Measurements from ENCODE around the gene EDIL3.
A peak's percentile ranks its signal among the peaks of the same experiment; 100 is the strongest.

Gene EDIL3

DNA sequence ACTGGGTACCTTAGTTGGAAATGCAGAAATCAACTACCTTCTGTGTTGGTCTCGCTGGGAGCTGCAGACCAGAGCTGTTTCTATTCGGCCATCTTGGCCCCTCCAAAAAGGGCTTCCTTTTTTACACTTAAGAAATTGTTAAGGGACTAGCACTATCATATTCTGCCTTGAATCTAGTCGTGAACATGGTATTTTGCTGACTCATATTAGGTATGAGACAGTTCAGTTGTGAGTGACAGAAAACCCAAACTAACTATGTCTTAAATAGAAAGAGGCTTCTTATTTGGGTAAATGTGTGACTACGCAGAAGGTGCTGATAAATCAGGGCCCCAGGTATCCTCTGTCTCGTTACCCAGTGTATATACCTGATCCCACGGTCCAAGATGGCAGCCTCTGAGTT, 298.2 kb downstream of the EDIL3 start:
- Histone ChIP-seq H3K36me3 (ENCODE audit: insufficient read depth, low read length) (no peaks in the 10 kb centered on the region), H3K9ac (ENCODE audit: low read depth, low read length) (no peak overlapping the region), H3K9me3 (replicated peaks; ENCODE audit: low read length) (no peaks in the 10 kb centered on the region), H3K4me1 (ENCODE audit: control insufficient read depth, insufficient read depth, low read length) (no peaks in the 10 kb centered on the region), H3K27me3 (ENCODE audit: control insufficient read depth, insufficient read depth, low read length) (no peaks in the 10 kb centered on the region), H3K4me3 (ENCODE audit: low read length) (no peak overlapping the region), H3K4me2 (ENCODE audit: low read length) (no peak overlapping the region)

DNA sequence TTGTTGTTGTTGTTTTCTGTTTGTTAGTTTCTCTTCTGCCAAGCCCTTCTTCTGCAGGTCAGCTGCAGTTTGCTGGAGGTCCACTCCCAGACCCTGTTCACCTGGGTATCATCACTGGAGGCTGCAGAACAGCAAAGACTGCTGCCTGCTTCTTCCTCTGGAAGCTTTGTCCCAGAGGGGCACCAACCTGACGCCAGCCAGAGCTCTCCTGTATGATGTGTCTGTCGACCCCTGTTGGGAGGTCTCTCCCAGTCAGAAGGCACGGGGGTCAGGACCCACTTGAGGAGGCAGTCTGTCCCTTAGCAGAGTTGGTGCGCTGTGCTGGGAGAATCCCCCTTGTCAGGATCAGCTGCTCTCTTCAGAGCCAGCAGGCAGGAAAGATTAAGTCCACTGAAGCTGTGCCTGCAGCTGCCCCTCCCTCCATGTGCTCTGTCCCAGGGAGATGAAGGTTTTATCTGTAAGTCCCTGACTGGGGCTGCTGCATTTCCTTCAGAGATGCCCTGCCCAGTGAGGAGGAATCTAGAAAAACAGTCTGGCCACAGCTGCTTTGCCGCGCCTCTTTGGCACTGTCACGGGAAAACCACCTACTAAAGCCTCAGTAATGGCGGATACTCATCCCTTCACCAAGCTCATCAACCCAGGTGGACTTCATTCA, 299.2 kb downstream of the EDIL3 start:
- no peak overlapping the region for H3K4me3 ChIP-seq (ENCODE audit: low read length)
- no peaks in the 10 kb centered on the region for H3K4me1 ChIP-seq (ENCODE audit: control insufficient read depth, insufficient read depth, low read length)
- no peak overlapping the region for H3K4me2 ChIP-seq (ENCODE audit: low read length)
- H3K27me3 ChIP-seq (ENCODE audit: control insufficient read depth, insufficient read depth, low read length), result no peaks in the 10 kb centered on the region
- H3K9me3 ChIP-seq (replicated peaks; ENCODE audit: low read length), result no peaks in the 10 kb centered on the region
- H3K9ac ChIP-seq (ENCODE audit: low read depth, low read length), result no peak overlapping the region
- H3K36me3 ChIP-seq (ENCODE audit: insufficient read depth, low read length), result no peaks in the 10 kb centered on the region

DNA sequence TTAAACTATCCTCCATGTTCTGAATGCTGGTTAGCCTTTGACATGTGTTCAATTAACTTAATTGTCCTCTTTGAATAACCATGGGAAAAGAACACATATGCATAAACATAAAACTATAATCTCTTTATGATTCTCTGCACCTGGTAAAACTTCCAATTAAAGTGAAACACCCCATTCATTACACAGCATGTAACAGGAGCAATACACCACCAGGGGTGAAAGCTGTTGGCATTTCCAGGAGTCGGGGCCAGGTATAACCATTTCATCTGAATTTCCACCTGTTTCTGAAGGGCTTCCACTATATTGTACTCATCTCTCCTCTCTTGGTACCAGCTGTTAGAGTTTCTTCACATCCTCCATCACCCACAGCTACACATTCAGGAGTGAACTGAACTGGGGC, 303.8 kb downstream of the EDIL3 start:
- Histone ChIP-seq H3K9ac (ENCODE audit: low read depth, low read length) (no peak overlapping the region), H3K4me1 (ENCODE audit: control insufficient read depth, insufficient read depth, low read length) (no peaks in the 10 kb centered on the region), H3K9me3 (replicated peaks; ENCODE audit: low read length) (no peaks in the 10 kb centered on the region), H3K4me2 (ENCODE audit: low read length) (no peak overlapping the region), H3K27me3 (ENCODE audit: control insufficient read depth, insufficient read depth, low read length) (no peaks in the 10 kb centered on the region), H3K36me3 (ENCODE audit: insufficient read depth, low read length) (no peaks in the 10 kb centered on the region), H3K4me3 (ENCODE audit: low read length) (no peak overlapping the region)

- Histone ChIP-seq H3K27me3 (ENCODE audit: control insufficient read depth, insufficient read depth, low read length) (no peaks in the 10 kb centered on the region), H3K9me3 (replicated peaks; ENCODE audit: low read length) (no peaks in the 10 kb centered on the region), H3K36me3 (ENCODE audit: insufficient read depth, low read length) (no peaks in the 10 kb centered on the region), H3K4me3 (ENCODE audit: low read length) (no peak overlapping the region), H3K4me2 (ENCODE audit: low read length) (no peak overlapping the region), H3K4me1 (ENCODE audit: control insufficient read depth, insufficient read depth, low read length) (no peaks in the 10 kb centered on the region), H3K9ac (ENCODE audit: low read depth, low read length) (no peak overlapping the region)
These were observed 312.3 kb downstream of the EDIL3 start for GRCh38 chr5:84072339-84072738.

GRCh38 chr5:84069608-84070179, 315.0 kb downstream of the EDIL3 start:
- Histone ChIP-seq H3K9me3 (replicated peaks; ENCODE audit: low read length) (no peaks in the 10 kb centered on the region), H3K27me3 (ENCODE audit: control insufficient read depth, insufficient read depth, low read length) (no peaks in the 10 kb centered on the region), H3K4me1 (ENCODE audit: control insufficient read depth, insufficient read depth, low read length) (no peaks in the 10 kb centered on the region), H3K4me2 (ENCODE audit: low read length) (no peak overlapping the region), H3K36me3 (ENCODE audit: insufficient read depth, low read length) (no peaks in the 10 kb centered on the region), H3K9ac (ENCODE audit: low read depth, low read length) (no peak overlapping the region), H3K4me3 (ENCODE audit: low read length) (no peak overlapping the region)

- no peak overlapping the region for H3K4me2 ChIP-seq (ENCODE audit: low read length)
- H3K4me3 ChIP-seq (ENCODE audit: low read length), result no peak overlapping the region
- no peaks in the 10 kb centered on the region for H3K9me3 ChIP-seq (replicated peaks; ENCODE audit: low read length)
- no peaks in the 10 kb centered on the region for H3K36me3 ChIP-seq (ENCODE audit: insufficient read depth, low read length)
- no peak overlapping the region for H3K9ac ChIP-seq (ENCODE audit: low read depth, low read length)
- H3K27me3 ChIP-seq (ENCODE audit: control insufficient read depth, insufficient read depth, low read length), result no peaks in the 10 kb centered on the region
- H3K4me1 ChIP-seq (ENCODE audit: control insufficient read depth, insufficient read depth, low read length), result no peaks in the 10 kb centered on the region
These were observed 321.6 kb downstream of the EDIL3 start for GRCh38 chr5:84063041-84063440.

DNA sequence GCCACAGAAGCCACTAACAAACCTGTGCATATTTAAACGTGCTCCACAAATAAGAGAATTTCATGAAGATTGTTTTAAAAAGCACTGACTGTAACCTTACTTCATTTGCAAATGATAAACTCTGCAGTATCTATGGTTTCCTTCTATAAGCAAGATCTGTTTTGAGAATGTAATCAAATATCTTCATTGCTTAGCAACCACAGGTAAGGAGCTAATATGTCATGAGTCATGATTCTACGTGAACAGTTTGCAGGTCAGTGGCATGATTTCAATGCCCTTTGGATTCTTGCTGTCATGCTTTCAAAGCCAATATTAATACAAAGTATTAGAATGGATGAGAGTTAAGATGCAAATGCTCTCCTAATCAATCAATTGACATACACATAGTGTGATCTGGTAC, 325.0 kb downstream of the EDIL3 start:
- H3K4me2 ChIP-seq (ENCODE audit: low read length), result no peak overlapping the region
- no peaks in the 10 kb centered on the region for H3K27me3 ChIP-seq (ENCODE audit: control insufficient read depth, insufficient read depth, low read length)
- no peaks in the 10 kb centered on the region for H3K36me3 ChIP-seq (ENCODE audit: insufficient read depth, low read length)
- H3K4me1 ChIP-seq (ENCODE audit: control insufficient read depth, insufficient read depth, low read length), result no peaks in the 10 kb centered on the region
- H3K9me3 ChIP-seq (replicated peaks; ENCODE audit: low read length), result no peaks in the 10 kb centered on the region
- H3K4me3 ChIP-seq (ENCODE audit: low read length), result no peak overlapping the region
- H3K9ac ChIP-seq (ENCODE audit: low read depth, low read length), result no peak overlapping the region

- Histone ChIP-seq H3K4me2 (ENCODE audit: low read length) (no peak overlapping the region), H3K9me3 (replicated peaks; ENCODE audit: low read length) (no peaks in the 10 kb centered on the region), H3K36me3 (ENCODE audit: insufficient read depth, low read length) (no peaks in the 10 kb centered on the region), H3K4me1 (ENCODE audit: control insufficient read depth, insufficient read depth, low read length) (no peaks in the 10 kb centered on the region), H3K4me3 (ENCODE audit: low read length) (no peak overlapping the region), H3K27me3 (ENCODE audit: control insufficient read depth, insufficient read depth, low read length) (no peaks in the 10 kb centered on the region), H3K9ac (ENCODE audit: low read depth, low read length) (no peak overlapping the region)
These were observed 326.1 kb downstream of the EDIL3 start for GRCh38 chr5:84058561-84058960.

- H3K36me3 ChIP-seq (ENCODE audit: insufficient read depth, low read length), result no peaks in the 10 kb centered on the region
- no peaks in the 10 kb centered on the region for H3K4me1 ChIP-seq (ENCODE audit: control insufficient read depth, insufficient read depth, low read length)
- no peaks in the 10 kb centered on the region for H3K9me3 ChIP-seq (replicated peaks; ENCODE audit: low read length)
- no peak overlapping the region for H3K4me3 ChIP-seq (ENCODE audit: low read length)
- no peak overlapping the region for H3K4me2 ChIP-seq (ENCODE audit: low read length)
- no peak overlapping the region for H3K9ac ChIP-seq (ENCODE audit: low read depth, low read length)
- H3K27me3 ChIP-seq (ENCODE audit: control insufficient read depth, insufficient read depth, low read length), result no peaks in the 10 kb centered on the region
These were observed 327.5 kb downstream of the EDIL3 start for GRCh38 chr5:84057211-84057610.

GRCh38 chr5:84045964-84046363, 338.7 kb downstream of the EDIL3 start:
- H3K27me3 ChIP-seq (ENCODE audit: control insufficient read depth, insufficient read depth, low read length), result no peaks in the 10 kb centered on the region
- H3K9me3 ChIP-seq (replicated peaks; ENCODE audit: low read length), result no peaks in the 10 kb centered on the region
- H3K36me3 ChIP-seq (ENCODE audit: insufficient read depth, low read length), result no peaks in the 10 kb centered on the region
- no peak overlapping the region for H3K9ac ChIP-seq (ENCODE audit: low read depth, low read length)
- H3K4me3 ChIP-seq (ENCODE audit: low read length), result no peak overlapping the region
- H3K4me1 ChIP-seq (ENCODE audit: control insufficient read depth, insufficient read depth, low read length), result no peaks in the 10 kb centered on the region
- no peak overlapping the region for H3K4me2 ChIP-seq (ENCODE audit: low read length)

DNA sequence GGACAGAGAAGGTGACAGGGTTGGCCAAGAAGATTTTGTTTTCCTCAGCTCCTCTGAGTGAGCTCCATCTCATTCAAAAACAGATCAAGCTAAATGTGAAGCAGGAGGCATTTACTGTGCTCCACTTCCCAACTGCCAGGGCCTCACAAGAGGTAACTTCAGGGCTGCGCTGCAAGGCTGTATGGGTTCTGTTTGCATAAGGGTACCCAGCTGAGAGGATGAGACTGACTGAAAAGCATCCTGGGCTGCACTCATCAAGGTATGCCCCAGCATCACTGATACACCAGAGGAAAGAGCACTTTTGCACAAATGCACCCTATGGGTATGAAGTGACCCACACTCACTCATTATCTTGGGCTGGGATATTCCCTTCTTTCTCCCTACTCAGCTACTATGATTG, 347.8 kb downstream of the EDIL3 start:
- Histone ChIP-seq H3K4me1 (ENCODE audit: control insufficient read depth, insufficient read depth, low read length) (peaks cover 7% of the 10 kb centered on the region), H3K4me2 (ENCODE audit: low read length) (no peak overlapping the region), H3K4me3 (ENCODE audit: low read length) (no peak overlapping the region), H3K36me3 (ENCODE audit: insufficient read depth, low read length) (no peaks in the 10 kb centered on the region), H3K9me3 (replicated peaks; ENCODE audit: low read length) (no peaks in the 10 kb centered on the region), H3K27me3 (ENCODE audit: control insufficient read depth, insufficient read depth, low read length) (no peaks in the 10 kb centered on the region), H3K9ac (ENCODE audit: low read depth, low read length) (no peak overlapping the region)

DNA sequence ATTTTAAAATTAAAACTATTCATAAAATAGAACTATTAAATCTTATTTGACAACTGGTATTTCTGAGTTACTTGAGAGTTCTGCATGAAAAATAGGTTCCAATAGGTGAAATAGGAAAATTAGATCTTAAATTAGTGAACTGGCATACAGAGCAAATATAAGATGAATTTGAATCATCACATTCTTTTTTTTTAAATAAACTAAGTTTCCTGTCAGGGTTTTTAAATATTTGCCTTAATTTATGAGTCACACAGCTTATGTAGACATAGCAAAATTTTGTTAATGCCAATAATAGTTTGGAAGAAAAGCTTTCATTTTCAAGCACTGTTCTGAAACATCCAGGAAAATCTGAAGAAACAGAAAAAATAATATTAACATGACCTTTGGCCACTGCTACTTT, 352.4 kb downstream of the EDIL3 start:
- Histone ChIP-seq H3K4me3 (ENCODE audit: low read length) (no peak overlapping the region), H3K4me1 (ENCODE audit: control insufficient read depth, insufficient read depth, low read length) (peaks cover 17% of the 10 kb centered on the region), H3K4me2 (ENCODE audit: low read length) (peak overlapping the region; percentile 29), H3K9ac (ENCODE audit: low read depth, low read length) (no peak overlapping the region), H3K36me3 (ENCODE audit: insufficient read depth, low read length) (no peaks in the 10 kb centered on the region), H3K9me3 (replicated peaks; ENCODE audit: low read length) (no peaks in the 10 kb centered on the region), H3K27me3 (ENCODE audit: control insufficient read depth, insufficient read depth, low read length) (no peaks in the 10 kb centered on the region)

Measured in skeletal muscle satellite cell (primary cell).